Measurements from ENCODE around the gene MAGI1. TPM values are rescaled to one million over a fixed set of nuclear protein-coding genes. Genes with fewer than 3 reads are reported as not detected.
"Not testable (repeated sequence)": the region's sequence is repeated elsewhere in the genome, so short reads cannot be mapped to it uniquely, and the experiment has no call there.

Gene MAGI1
- total RNA-seq, 2 experiments from 2014 or later: 0.47 to 0.51 TPM

GRCh38 chr3:65569129-65569528, 469.6 kb downstream of the MAGI1 start:
- H3K36me3 Mint-ChIP-seq (ENCODE audit: low read depth): no peaks in the 10 kb centered on the region
- no peaks in the 10 kb centered on the region for H3K27me3 Mint-ChIP-seq
- CTCF ChIA-PET: no interaction called here
- POLR2A ChIA-PET: no interaction called here
- intact Hi-C loops (cut with micrococcal nuclease): no loop called here
- no peak for ATAC-seq
- peaks cover 2% of the 10 kb centered on the region for H3K9me3 Mint-ChIP-seq
- no peak overlapping the region for H3K27ac Mint-ChIP-seq
- no peak overlapping the region for H3K4me3 Mint-ChIP-seq
- TF ChIP-seq, protein P1, sequence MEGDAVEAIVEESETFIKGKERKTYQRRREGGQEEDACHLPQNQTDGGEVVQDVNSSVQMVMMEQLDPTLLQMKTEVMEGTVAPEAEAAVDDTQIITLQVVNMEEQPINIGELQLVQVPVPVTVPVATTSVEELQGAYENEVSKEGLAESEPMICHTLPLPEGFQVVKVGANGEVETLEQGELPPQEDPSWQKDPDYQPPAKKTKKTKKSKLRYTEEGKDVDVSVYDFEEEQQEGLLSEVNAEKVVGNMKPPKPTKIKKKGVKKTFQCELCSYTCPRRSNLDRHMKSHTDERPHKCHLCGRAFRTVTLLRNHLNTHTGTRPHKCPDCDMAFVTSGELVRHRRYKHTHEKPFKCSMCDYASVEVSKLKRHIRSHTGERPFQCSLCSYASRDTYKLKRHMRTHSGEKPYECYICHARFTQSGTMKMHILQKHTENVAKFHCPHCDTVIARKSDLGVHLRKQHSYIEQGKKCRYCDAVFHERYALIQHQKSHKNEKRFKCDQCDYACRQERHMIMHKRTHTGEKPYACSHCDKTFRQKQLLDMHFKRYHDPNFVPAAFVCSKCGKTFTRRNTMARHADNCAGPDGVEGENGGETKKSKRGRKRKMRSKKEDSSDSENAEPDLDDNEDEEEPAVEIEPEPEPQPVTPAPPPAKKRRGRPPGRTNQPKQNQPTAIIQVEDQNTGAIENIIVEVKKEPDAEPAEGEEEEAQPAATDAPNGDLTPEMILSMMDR (IDR thresholded peaks at IDR 0.05): no peak
- DNase-seq: no peak
- no peaks in the 10 kb centered on the region for H3K4me1 Mint-ChIP-seq (ENCODE audit: low read depth)

GRCh38 chr3:65568497-65568896, 470.2 kb downstream of the MAGI1 start:
- ChIA-PET CTCF (no interaction called here), POLR2A (no interaction called here)
- Mint-ChIP-seq H3K36me3 (ENCODE audit: low read depth) (no peaks in the 10 kb centered on the region), H3K4me1 (ENCODE audit: low read depth) (no peaks in the 10 kb centered on the region), H3K4me3 (no peak overlapping the region), H3K9me3 (peaks cover 2% of the 10 kb centered on the region), H3K27ac (no peak overlapping the region), H3K27me3 (no peaks in the 10 kb centered on the region)
- ATAC-seq (no peak), DNase-seq (no peak)
- intact Hi-C loops (cut with micrococcal nuclease): no loop called here
- TF ChIP-seq, protein P1 (IDR thresholded peaks at IDR 0.05): no peak

DNA sequence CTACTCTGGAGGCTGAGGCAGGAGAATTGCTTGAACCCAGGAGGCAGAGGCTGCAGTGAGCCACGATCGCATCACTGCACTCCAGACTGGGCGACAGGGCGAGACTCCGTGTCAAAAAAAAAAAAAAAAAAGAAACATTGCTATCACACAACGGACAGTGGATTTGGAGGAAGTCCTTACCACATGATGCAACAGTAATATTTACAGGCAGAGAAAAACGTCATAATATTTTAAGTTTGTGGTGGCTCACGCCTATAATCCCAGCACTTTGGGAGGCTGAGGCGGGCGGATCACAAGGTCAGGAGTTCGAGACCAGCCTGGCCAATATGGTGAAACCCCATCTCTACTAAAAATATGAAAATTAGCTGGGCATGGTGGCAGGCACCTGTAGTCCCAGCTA, 473.0 kb downstream of the MAGI1 start:
- POLR2A ChIA-PET; CTCF ChIA-PET; ATAC-seq; H3K27ac Mint-ChIP-seq; H3K4me3 Mint-ChIP-seq; H3K9me3 Mint-ChIP-seq; H3K36me3 Mint-ChIP-seq (ENCODE audit: low read depth); H3K4me1 Mint-ChIP-seq (ENCODE audit: low read depth); H3K27me3 Mint-ChIP-seq; DNase-seq; intact Hi-C loops (cut with micrococcal nuclease): not testable (repeated sequence)

DNA sequence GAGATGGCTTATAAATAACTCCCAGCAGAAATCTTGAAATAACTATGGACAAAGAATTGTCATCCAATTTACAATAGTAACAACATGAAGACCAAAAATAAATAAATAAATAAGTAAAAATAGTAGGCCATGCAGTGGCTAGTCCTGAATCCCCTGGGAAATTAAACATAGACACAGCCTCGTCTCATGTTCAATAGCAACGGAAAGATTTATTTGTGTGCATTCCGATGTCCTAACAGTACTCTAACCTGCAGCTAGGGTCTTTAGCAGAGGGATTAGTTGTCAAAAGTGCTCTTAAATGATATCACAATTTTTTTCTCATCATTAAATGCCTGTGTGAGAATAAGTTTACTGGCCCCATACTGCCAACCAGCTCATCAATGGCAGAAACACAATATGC, 474.2 kb downstream of the MAGI1 start:
- H3K4me1 Mint-ChIP-seq (ENCODE audit: low read depth): no peaks in the 10 kb centered on the region
- H3K9me3 Mint-ChIP-seq: no peaks in the 10 kb centered on the region
- ChIA-PET CTCF (no interaction called here), POLR2A (no interaction called here)
- no peak overlapping the region for H3K27ac Mint-ChIP-seq
- H3K4me3 Mint-ChIP-seq: no peak overlapping the region
- no peaks in the 10 kb centered on the region for H3K27me3 Mint-ChIP-seq
- no peak for DNase-seq
- TF ChIP-seq, protein P1 (IDR thresholded peaks at IDR 0.05): no peak
- H3K36me3 Mint-ChIP-seq (ENCODE audit: low read depth): no peaks in the 10 kb centered on the region
- ATAC-seq: no peak
- intact Hi-C loops (cut with micrococcal nuclease): no loop called here

GRCh38 chr3:65563861-65564260, 474.9 kb downstream of the MAGI1 start:
- ChIA-PET CTCF (no interaction called here), POLR2A (no interaction called here)
- TF ChIP-seq, protein P1 (IDR thresholded peaks at IDR 0.05): no peak
- no peak overlapping the region for H3K4me3 Mint-ChIP-seq
- no peaks in the 10 kb centered on the region for H3K27me3 Mint-ChIP-seq
- no peaks in the 10 kb centered on the region for H3K36me3 Mint-ChIP-seq (ENCODE audit: low read depth)
- ATAC-seq (no peak), DNase-seq (no peak)
- no peak overlapping the region for H3K27ac Mint-ChIP-seq
- intact Hi-C loops (cut with micrococcal nuclease): no loop called here
- H3K4me1 Mint-ChIP-seq (ENCODE audit: low read depth): no peaks in the 10 kb centered on the region
- H3K9me3 Mint-ChIP-seq: no peaks in the 10 kb centered on the region

GRCh38 chr3:65562447-65562846, 476.3 kb downstream of the MAGI1 start:
- H3K27ac Mint-ChIP-seq: no peak overlapping the region
- H3K4me3 Mint-ChIP-seq: no peak overlapping the region
- no peak for DNase-seq
- intact Hi-C loops (cut with micrococcal nuclease): no loop called here
- ChIA-PET CTCF (interaction anchor here (0.6 kb wide), 1 partner anchor 10 kb away, joined by 3 read pairs; no protein-coding TSS in a partner anchor), POLR2A (no interaction called here)
- ATAC-seq: no peak
- H3K36me3 Mint-ChIP-seq (ENCODE audit: low read depth): no peaks in the 10 kb centered on the region
- no peaks in the 10 kb centered on the region for H3K27me3 Mint-ChIP-seq
- no peaks in the 10 kb centered on the region for H3K9me3 Mint-ChIP-seq
- TF ChIP-seq, protein P1 (IDR thresholded peaks at IDR 0.05): no peak
- H3K4me1 Mint-ChIP-seq (ENCODE audit: low read depth): no peaks in the 10 kb centered on the region
